SK-N-SH (cell line): ENCODE data around the gene BRDT. TPM values are rescaled to one million over a fixed set of nuclear protein-coding genes. Genes with fewer than 3 reads are reported as not detected.

Experiments used
- CTCF ChIA-PET: fragments of 300-600, 350-600 bp; formaldehyde crosslinking; extraction: SDS; loops from one replicate; lab custom pipeline; 2021; lab: Yijun Ruan, JAX
- POLR2A ChIA-PET: fragments of 350-600 bp; sonication (Branson Sonifier 250); formaldehyde crosslinking; extraction: SDS; loops from one replicate; lab custom pipeline; 2020; ENCODE audit warnings: antibody characterized with exemption, inconsistent platforms; lab: Yijun Ruan, JAX
- DNase-seq: peaks from one replicate; pipeline ENCODE4 v3.0.0; 2012
- H2AFZ ChIP-seq: fragments of 200-600 bp; sonication (generic); 2 replicates; pipeline ENCODE4 v1.8.1; 2016; ENCODE audit warnings: antibody characterized with exemption, mild to moderate bottlenecking, low read depth
- H3F3A ChIP-seq: fragments of 200-600 bp; sonication (generic); replicated peaks from 2 replicates; pipeline ENCODE3; 2016; ENCODE audit warnings: antibody characterized with exemption, mild to moderate bottlenecking; ENCODE audit not compliant: insufficient read depth
- H3K27ac ChIP-seq, 2 experiments: fragments of 200-500 bp in 1 of 2; fragments of 200-600 bp in 1 of 2; sonication (Bioruptor generic) in 1 of 2; sonication (generic), shearing (Covaris generic) in 1 of 2; 2 replicates each; pipeline versions ENCODE4 v1.5.1 to v1.6.1; 2014 to 2016; ENCODE audit warnings: low read depth in 2 of 2, inconsistent platforms in 1 of 2, low read length in 1 of 2, mild to moderate bottlenecking in 1 of 2, mixed read lengths in 1 of 2
- H3K27me3 ChIP-seq: fragments of 200-600 bp; sonication (generic), shearing (Covaris generic); 2 replicates; pipeline ENCODE4 v1.6.1; 2016; ENCODE audit warnings: mixed run types; ENCODE audit not compliant: insufficient read depth
- H3K36me3 ChIP-seq, 2 experiments: fragments of 200-500 bp in 1 of 2; fragments of 200-600 bp in 1 of 2; sonication (Bioruptor generic) in 1 of 2; sonication (generic) in 1 of 2; replicated peaks in 1 of 2; 2 replicates each; pipeline versions ENCODE3 to v1.5.1; 2014 to 2016; ENCODE audit warnings: low read length in 1 of 2, mild to moderate bottlenecking in 1 of 2; ENCODE audit not compliant: insufficient read depth in 2 of 2, control insufficient read depth in 1 of 2
- H3K4me1 ChIP-seq, 2 experiments: fragments of 200-500 bp in 1 of 2; fragments of 200-600 bp in 1 of 2; sonication (Bioruptor generic) in 1 of 2; sonication (generic), shearing (Covaris generic) in 1 of 2; 2 replicates each; pipeline versions ENCODE4 v1.5.1 to v1.6.1; 2014 to 2016; ENCODE audit warnings: low read depth in 1 of 2, low read length in 1 of 2, mixed run types in 1 of 2; ENCODE audit not compliant: insufficient read depth in 2 of 2, control insufficient read depth in 1 of 2
- H3K4me2 ChIP-seq: fragments of 200-600 bp; sonication (generic), shearing (Covaris generic); 2 replicates; pipeline ENCODE4 v1.6.1; 2017; ENCODE audit warnings: mixed run types
- H3K4me3 ChIP-seq, 2 experiments: fragments of 200-500 bp in 1 of 2; fragments of 200-600 bp in 1 of 2; sonication (Bioruptor generic) in 1 of 2; sonication (generic), shearing (Covaris generic) in 1 of 2; 2 replicates each; pipeline versions ENCODE4 v1.5.1 to v1.8.1; 2014 to 2016; ENCODE audit warnings: low read depth in 2 of 2, inconsistent platforms in 1 of 2, low read length in 1 of 2, mild to moderate bottlenecking in 1 of 2, mixed read lengths in 1 of 2, moderate library complexity in 1 of 2
- H3K79me2 ChIP-seq: fragments of 200-600 bp; sonication (generic); 2 replicates; pipeline ENCODE4 v1.8.1; 2017; ENCODE audit warnings: mild to moderate bottlenecking; ENCODE audit not compliant: insufficient read depth
- H3K9ac ChIP-seq: fragments of 200-600 bp; sonication (generic); 2 replicates; pipeline ENCODE4 v1.6.1; 2017; ENCODE audit warnings: mixed run types
- H3K9me2 ChIP-seq: fragments of 200-600 bp; sonication (generic); 2 replicates; pipeline ENCODE4 v1.6.1; 2017; ENCODE audit warnings: mixed run types
- H3K9me3 ChIP-seq: fragments of 200-600 bp; sonication (generic); 2 replicates; pipeline ENCODE4 v1.6.1; 2017; ENCODE audit warnings: mixed run types, mild to moderate bottlenecking, moderate library complexity
- H4K20me1 ChIP-seq: fragments of 200-600 bp; sonication (generic); 2 replicates; pipeline ENCODE4 v1.6.1; 2017; ENCODE audit warnings: mild to moderate bottlenecking, mixed run types; ENCODE audit not compliant: insufficient read depth
- FOSL2 ChIP-seq: IDR thresholded peaks from 2 replicates; pipeline ENCODE4 v1.4.0; 2012; ENCODE audit warnings: low read depth, mild to moderate bottlenecking, moderate library complexity, borderline replicate concordance
- MEF2A ChIP-seq: IDR thresholded peaks from 2 replicates; pipeline ENCODE4 v1.4.0; 2012; ENCODE audit warnings: low read depth, borderline replicate concordance
- MXI1 ChIP-seq: IDR thresholded peaks from 2 replicates; pipeline ENCODE4 v1.6.1; 2012; ENCODE audit warnings: mild to moderate bottlenecking, low read depth, low read length, improper control_type of control experiment
- RFX5 ChIP-seq: IDR thresholded peaks from 2 replicates; pipeline ENCODE4 v1.6.1; 2012; ENCODE audit warnings: mild to moderate bottlenecking, improper control_type of control experiment, low read length
- RXRA ChIP-seq: IDR thresholded peaks from 2 replicates; pipeline ENCODE4 v1.4.0; 2012; ENCODE audit warnings: low read depth, mild to moderate bottlenecking, borderline replicate concordance
- SMC3 ChIP-seq: IDR thresholded peaks from 2 replicates; pipeline ENCODE4 v1.6.1; 2012; ENCODE audit warnings: low read depth, low read length, improper control_type of control experiment
- TAF1 ChIP-seq: IDR thresholded peaks from 2 replicates; pipeline ENCODE4 v1.6.1; 2012; ENCODE audit warnings: low read depth, mild to moderate bottlenecking, low read length, moderate library complexity, borderline replicate concordance
- TCF12 ChIP-seq: IDR thresholded peaks from 2 replicates; pipeline ENCODE4 v1.4.0; 2012
- WGBS: methylation state at CpG from one replicate; pipeline ENCODE4 v1.1.6; 2017; ENCODE audit warnings: low lambda C conversion rate; 5-methylcytosine and 5-hydroxymethylcytosine counted together
- polyA plus RNA-seq, 3 experiments: library from polyadenylated mRNA; depleted of rRNA; stranded (reverse); fragments of >200 nt; gene quantifications; 2 replicates each; pipeline ENCODE4 v1.2.3, GENCODE V29; 2012
- TF ChIP-seq, protein P1 (sequence below): IDR thresholded peaks from 2 replicates; pipeline ENCODE4 v1.4.0; 2012; ENCODE audit warnings: low read depth, borderline replicate concordance
- TF ChIP-seq, protein P2 (sequence below): IDR thresholded peaks from 2 replicates; pipeline ENCODE4; 2012

The BRDT gene
- polyA plus RNA-seq, 1 of the 3 experiments (the other 2 are of a cell fraction), result not detected

DNA sequence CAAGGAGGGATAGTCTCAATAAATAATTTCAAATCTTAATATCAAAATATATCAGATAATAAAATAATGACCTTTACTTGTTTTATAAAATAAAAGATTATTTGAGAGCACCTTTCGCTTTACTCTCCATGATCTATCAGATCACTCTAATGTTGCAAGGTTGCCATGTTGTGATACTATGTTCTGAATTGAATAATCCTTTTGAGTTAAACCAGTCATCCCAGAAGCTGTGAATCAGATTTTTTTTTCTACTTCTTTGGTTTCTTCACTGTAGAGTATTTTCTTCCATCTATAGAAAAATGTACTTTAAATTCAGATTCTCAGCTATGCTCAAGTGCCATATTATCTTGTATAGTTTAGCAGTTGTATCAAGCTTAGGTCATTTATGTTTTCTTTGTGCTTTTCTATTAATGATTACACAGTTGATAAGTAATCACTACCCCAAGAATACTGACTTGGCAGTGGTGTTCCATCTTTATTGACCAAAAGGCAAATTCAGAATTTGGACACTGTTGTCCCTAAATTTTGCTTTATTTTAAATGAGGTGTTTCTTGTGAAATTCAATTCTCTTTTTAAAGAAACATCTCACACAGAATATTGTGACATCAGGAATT is 32.9 kb downstream of the BRDT start:
- Histone ChIP-seq H2AFZ (no peak overlapping the region), H3K9ac (no peak overlapping the region), H3K9me3 (no peaks in the 10 kb centered on the region), H4K20me1 (no peaks in the 10 kb centered on the region), H3K79me2 (no peaks in the 10 kb centered on the region), H3K4me1 (no peaks in the 10 kb centered on the region), H3K36me3 (no peaks in the 10 kb centered on the region), H3K4me2 (no peak overlapping the region), H3K27ac (no peak overlapping the region), H3K9me2 (no peaks in the 10 kb centered on the region), H3K4me3 (no peak overlapping the region), H3K27me3 (peaks cover 6% of the 10 kb centered on the region; the same call in 1 of the 2 replicates), H3F3A (no peaks in the 10 kb centered on the region)
- no peak for TF ChIP-seq MEF2A
- CTCF ChIA-PET, result interaction anchor here (1.0 to 3.4 kb wide), 2 partner anchors 10 to 15 kb away, joined by 3 to 13 read pairs; no protein-coding TSS in a partner anchor
- WGBS, result 0% methylated on average over 1 of the region's 1 CpG
- POLR2A ChIA-PET, result no interaction called here
- DNase-seq, result no peak

DNA sequence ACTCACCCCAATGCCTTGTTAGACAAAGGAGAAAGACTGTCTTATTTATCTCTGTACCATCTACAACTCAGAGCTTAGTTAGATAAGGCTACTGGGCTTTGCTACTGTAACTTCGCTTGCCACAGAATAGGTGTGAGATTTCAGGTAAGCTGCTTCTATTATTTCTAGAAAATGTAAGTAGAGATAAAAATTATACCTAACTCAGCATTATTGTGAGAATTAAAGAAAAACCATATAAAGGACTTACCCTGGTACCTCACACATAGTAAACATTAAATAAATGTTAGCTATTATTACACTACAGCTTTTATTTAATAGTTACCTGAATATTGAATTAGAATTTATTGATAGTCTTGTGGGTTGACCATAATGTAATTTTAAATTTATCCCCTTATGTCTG is 44.1 kb downstream of the BRDT start:
- Histone ChIP-seq H3K27me3 (no peaks in the 10 kb centered on the region), H3K4me2 (no peak overlapping the region), H3K79me2 (no peaks in the 10 kb centered on the region), H3K36me3 (no peaks in the 10 kb centered on the region), H3F3A (no peaks in the 10 kb centered on the region), H3K4me3 (no peak overlapping the region), H3K4me1 (no peaks in the 10 kb centered on the region), H2AFZ (no peak overlapping the region), H4K20me1 (no peaks in the 10 kb centered on the region), H3K9me2 (no peaks in the 10 kb centered on the region), H3K27ac (no peak overlapping the region), H3K9me3 (no peaks in the 10 kb centered on the region), H3K9ac (no peak overlapping the region)
- DNase-seq, result no peak
- POLR2A ChIA-PET, result no interaction called here
- CTCF ChIA-PET, result interaction anchor here (1.3 to 4.6 kb wide), 3 partner anchors 298 to 827 kb away, joined by 3 to 36 read pairs (median 6); no protein-coding TSS in a partner anchor
- TF ChIP-seq SMC3 (no peak), TCF12 (no peak), RXRA (no peak), FOSL2 (no peak), MXI1 (no peak), TAF1 (no peak), RFX5 (no peak)
- TF ChIP-seq, protein P1, sequence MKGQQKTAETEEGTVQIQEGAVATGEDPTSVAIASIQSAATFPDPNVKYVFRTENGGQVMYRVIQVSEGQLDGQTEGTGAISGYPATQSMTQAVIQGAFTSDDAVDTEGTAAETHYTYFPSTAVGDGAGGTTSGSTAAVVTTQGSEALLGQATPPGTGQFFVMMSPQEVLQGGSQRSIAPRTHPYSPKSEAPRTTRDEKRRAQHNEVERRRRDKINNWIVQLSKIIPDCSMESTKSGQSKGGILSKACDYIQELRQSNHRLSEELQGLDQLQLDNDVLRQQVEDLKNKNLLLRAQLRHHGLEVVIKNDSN, result no peak
- TF ChIP-seq, protein P2, sequence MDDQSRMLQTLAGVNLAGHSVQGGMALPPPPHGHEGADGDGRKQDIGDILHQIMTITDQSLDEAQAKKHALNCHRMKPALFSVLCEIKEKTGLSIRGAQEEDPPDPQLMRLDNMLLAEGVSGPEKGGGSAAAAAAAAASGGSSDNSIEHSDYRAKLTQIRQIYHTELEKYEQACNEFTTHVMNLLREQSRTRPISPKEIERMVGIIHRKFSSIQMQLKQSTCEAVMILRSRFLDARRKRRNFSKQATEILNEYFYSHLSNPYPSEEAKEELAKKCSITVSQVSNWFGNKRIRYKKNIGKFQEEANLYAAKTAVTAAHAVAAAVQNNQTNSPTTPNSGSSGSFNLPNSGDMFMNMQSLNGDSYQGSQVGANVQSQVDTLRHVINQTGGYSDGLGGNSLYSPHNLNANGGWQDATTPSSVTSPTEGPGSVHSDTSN, result no peak
- 46% methylated on average over 1 of the region's 1 CpG for WGBS
